GM12878 (cell line): ENCODE measurements around the gene ZNF282. TPM values are rescaled to one million over a fixed set of nuclear protein-coding genes. Genes with fewer than 3 reads are reported as not detected.
A peak's percentile ranks its signal among the peaks of the same experiment; 100 is the strongest.

Experiments
- ATF3 ChIP-seq: IDR thresholded peaks from 2 replicates; pipeline ENCODE4 v1.6.1; 2011; ENCODE audit warnings: low read depth, mild to moderate bottlenecking, low read length, moderate library complexity, borderline replicate concordance; ENCODE audit errors: extremely low read depth
- BCLAF1 ChIP-seq: fragments of 450-650 bp; IDR thresholded peaks from 2 replicates; pipeline ENCODE4 v1.6.1; 2017; ENCODE audit warnings: antibody characterized with exemption, mild to moderate bottlenecking, moderate library complexity
- CBFB ChIP-seq: IDR thresholded peaks from 2 replicates; pipeline ENCODE4 v1.6.1; 2016; ENCODE audit warnings: antibody characterized with exemption, low read depth
- CUX1 ChIP-seq: IDR thresholded peaks from 2 replicates; pipeline ENCODE4 v1.6.1; 2012; ENCODE audit warnings: improper control_type of control experiment, low read depth, low read length; ENCODE audit not compliant: insufficient replicate concordance
- E2F4 ChIP-seq: IDR thresholded peaks from 2 replicates; pipeline ENCODE4 v1.6.1; 2012; ENCODE audit warnings: low read depth, low read length, improper control_type of control experiment
- ELK1 ChIP-seq: IDR thresholded peaks from 2 replicates; pipeline ENCODE4 v1.6.1; 2012; ENCODE audit warnings: low read depth, low read length, improper control_type of control experiment
- RBBP5 ChIP-seq: fragments of 200-600 bp; sonication (generic); conservative IDR thresholded peaks from 2 replicates; pipeline ENCODE4 v1.6.1; 2016
- STAT3 ChIP-seq: IDR thresholded peaks from 2 replicates; pipeline ENCODE4 v1.6.1; 2011; ENCODE audit warnings: low read depth, low read length, improper control_type of control experiment
- TAF1 ChIP-seq: IDR thresholded peaks from 2 replicates; pipeline ENCODE4 v1.6.1; 2011; ENCODE audit warnings: mild to moderate bottlenecking, low read depth, low read length, borderline replicate concordance
- TBL1XR1 ChIP-seq: IDR thresholded peaks from 2 replicates; pipeline ENCODE4 v1.6.1; 2012; ENCODE audit warnings: low read depth, low read length, improper control_type of control experiment
- TCF12 ChIP-seq: IDR thresholded peaks from 2 replicates; pipeline ENCODE4 v1.6.1; 2011; ENCODE audit warnings: low read depth, mild to moderate bottlenecking, low read length
- ZBTB33 ChIP-seq: fragments of 450-650 bp; IDR thresholded peaks from 2 replicates; pipeline ENCODE4 v1.6.1; 2017; ENCODE audit warnings: mild to moderate bottlenecking
- polyA plus RNA-seq, 11 experiments: library from polyadenylated mRNA; depleted of rRNA in 4 of 11; unstranded in 6 of 11; stranded (reverse) in 5 of 11; fragments of >200 nt; fragmentation: Nextera tagmentation in 4 of 11; fragmentation: Illumina TruSeq in 1 of 11; extraction: Ambion mirVana in 4 of 11; extraction: Trizol in 1 of 11; gene quantifications; 1 replicate in 1 of 11; 2 replicates in 10 of 11; pipeline versions ENCODE4 v1.2.1 to v1.2.3, GENCODE V29; 2011 to 2016; ENCODE audit warnings: inconsistent platforms in 2 of 11, missing spikeins in 2 of 11, low read depth in 1 of 11
- total RNA-seq, 4 experiments: library from RNA; depleted of rRNA in 3 of 4; stranded (reverse); fragments of >200 nt in 3 of 4; fragmentation: Illumina TruSeq in 1 of 4; extraction: Trizol in 1 of 4; gene quantifications; 2 replicates each; pipeline versions ENCODE4 v1.2.1 to v1.2.3, GENCODE V29; 2013 to 2021

ZNF282 gene
- total and polyA plus RNA-seq, 10 of the 15 experiments (the other 5 are each of a cell fraction or from before 2014, with no cell fraction given), result 0.35 to 28.4 (median 8.1) TPM

- TF ChIP-seq TBL1XR1 (peak; percentile 54; the same call in 1 of the 2 replicates), RBBP5 (no peak; the same call in 1 of the 2 replicates), BCLAF1 (peak; percentile 35; the same call in 1 of the 2 replicates), TCF12 (no peak), TAF1 (no peak; the same call in 1 of the 2 replicates), ELK1 (0 out of 2 replicates have a peak, but pooled peaks have one; percentile 14), ZBTB33 (no peak), CBFB (peak; percentile 72; the same call in 1 of the 2 replicates), CUX1 (peak; percentile 33), E2F4 (no peak), STAT3 (no peak), ATF3 (no peak)
Measured at GRCh38 chr7:149147072-149147751, 48.1 kb upstream of the ZNF282 start, which contains the start of gene ZNF398 (continued).
